Measurements from ENCODE around the gene RNF144B. TPM values are rescaled to one million over a fixed set of nuclear protein-coding genes. Genes with fewer than 3 reads are reported as not detected.

Gene RNF144B
- total RNA-seq, 1 donor from 2014 or later, result 7.2 TPM

DNA sequence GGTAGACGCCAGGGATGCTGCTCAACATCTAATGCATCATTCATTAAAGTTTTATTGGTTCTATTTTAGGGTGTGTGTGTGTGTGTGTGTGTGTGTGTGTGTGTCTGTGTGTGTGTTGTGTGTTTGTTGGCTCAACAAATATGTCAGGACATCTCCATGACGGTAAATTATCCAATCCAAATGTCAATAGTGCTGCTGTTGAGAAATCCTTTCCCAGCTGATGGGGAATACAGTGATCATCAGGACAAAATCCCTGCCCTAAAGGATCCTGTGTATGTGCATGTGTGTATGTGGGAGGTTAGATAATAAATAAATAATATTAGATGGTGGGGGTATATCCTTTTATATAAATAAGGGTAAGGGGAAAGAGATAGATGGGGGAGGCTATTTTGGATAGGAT is 59.6 kb downstream of the RNF144B start:
- Mint-ChIP-seq H3K4me1 (ENCODE audit: low read depth, unreplicated experiment) (no peaks in the 10 kb centered on the region), H3K4me3 (ENCODE audit: unreplicated experiment) (no peak overlapping the region), H3K36me3 (ENCODE audit: low read depth, unreplicated experiment) (no peaks in the 10 kb centered on the region), H3K9me3 (ENCODE audit: unreplicated experiment) (no peaks in the 10 kb centered on the region), H3K27me3 (ENCODE audit: low read depth, unreplicated experiment) (no peaks in the 10 kb centered on the region), H3K27ac (ENCODE audit: unreplicated experiment) (no peak overlapping the region)
- no peak overlapping the region for H3K4me3 ChIP-seq (ENCODE audit: insufficient read depth, low read depth, low read length)
- no peak overlapping the region for H3K27ac ChIP-seq (ENCODE audit: low read depth, low read length)
- H3K79me2 ChIP-seq (ENCODE audit: insufficient read depth, low read length), result no peaks in the 10 kb centered on the region
- TF ChIP-seq, protein P1, sequence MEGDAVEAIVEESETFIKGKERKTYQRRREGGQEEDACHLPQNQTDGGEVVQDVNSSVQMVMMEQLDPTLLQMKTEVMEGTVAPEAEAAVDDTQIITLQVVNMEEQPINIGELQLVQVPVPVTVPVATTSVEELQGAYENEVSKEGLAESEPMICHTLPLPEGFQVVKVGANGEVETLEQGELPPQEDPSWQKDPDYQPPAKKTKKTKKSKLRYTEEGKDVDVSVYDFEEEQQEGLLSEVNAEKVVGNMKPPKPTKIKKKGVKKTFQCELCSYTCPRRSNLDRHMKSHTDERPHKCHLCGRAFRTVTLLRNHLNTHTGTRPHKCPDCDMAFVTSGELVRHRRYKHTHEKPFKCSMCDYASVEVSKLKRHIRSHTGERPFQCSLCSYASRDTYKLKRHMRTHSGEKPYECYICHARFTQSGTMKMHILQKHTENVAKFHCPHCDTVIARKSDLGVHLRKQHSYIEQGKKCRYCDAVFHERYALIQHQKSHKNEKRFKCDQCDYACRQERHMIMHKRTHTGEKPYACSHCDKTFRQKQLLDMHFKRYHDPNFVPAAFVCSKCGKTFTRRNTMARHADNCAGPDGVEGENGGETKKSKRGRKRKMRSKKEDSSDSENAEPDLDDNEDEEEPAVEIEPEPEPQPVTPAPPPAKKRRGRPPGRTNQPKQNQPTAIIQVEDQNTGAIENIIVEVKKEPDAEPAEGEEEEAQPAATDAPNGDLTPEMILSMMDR (IDR thresholded peaks at IDR 0.05; ENCODE audit: insufficient read depth, low read depth, low read length), result no peak
- no peak for TF ChIP-seq EZH2 (IDR thresholded peaks at IDR 0.05; ENCODE audit: insufficient read depth, low read length)
- H3K27me3 ChIP-seq (ENCODE audit: insufficient read depth, low read length), result no peaks in the 10 kb centered on the region
- no peak overlapping the region for H2AFZ ChIP-seq (ENCODE audit: low read depth, low read length)
- H3K4me1 ChIP-seq (ENCODE audit: insufficient read depth, low read length), result no peaks in the 10 kb centered on the region
- no peak overlapping the region for H3K9ac ChIP-seq (ENCODE audit: low read length)
- H3K4me2 ChIP-seq (ENCODE audit: low read length), result no peak overlapping the region
- FAIRE-seq (no peak), DNase-seq (ENCODE audit: low read depth) (no peak)
- no peaks in the 10 kb centered on the region for H4K20me1 ChIP-seq (ENCODE audit: insufficient read depth, low read length)
- no peaks in the 10 kb centered on the region for H3K9me3 ChIP-seq (ENCODE audit: insufficient read depth, low read depth, low read length)
- H3K36me3 ChIP-seq (ENCODE audit: insufficient read depth, low read length), result no peaks in the 10 kb centered on the region

DNA sequence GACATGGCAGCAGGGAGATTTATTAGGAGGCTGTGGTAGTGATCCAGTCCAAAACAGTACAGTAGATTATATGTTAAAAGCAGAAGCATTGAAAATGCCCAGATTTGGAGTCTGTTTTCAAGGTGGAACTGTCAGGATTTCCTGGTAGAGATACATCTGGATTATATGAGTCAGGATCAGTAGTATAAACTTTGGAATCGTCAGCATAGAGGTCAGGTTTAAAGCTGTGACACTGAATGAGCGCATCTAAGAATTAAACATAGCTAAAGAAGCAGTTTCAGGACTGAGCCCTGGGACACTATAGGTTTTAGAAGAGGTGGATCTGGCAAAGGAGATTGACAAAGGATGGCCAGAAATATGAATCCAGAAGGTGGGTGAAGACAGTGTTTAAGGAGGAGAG is 60.4 kb downstream of the RNF144B start:
- no peak overlapping the region for H3K4me3 ChIP-seq (ENCODE audit: insufficient read depth, low read depth, low read length)
- FAIRE-seq, result no peak
- H3K4me2 ChIP-seq (ENCODE audit: low read length), result no peak overlapping the region
- DNase-seq (ENCODE audit: low read depth), result no peak
- no peaks in the 10 kb centered on the region for H3K27me3 Mint-ChIP-seq (ENCODE audit: low read depth, unreplicated experiment)
- no peak for TF ChIP-seq EZH2 (IDR thresholded peaks at IDR 0.05; ENCODE audit: insufficient read depth, low read length)
- TF ChIP-seq, protein P1 (IDR thresholded peaks at IDR 0.05; ENCODE audit: insufficient read depth, low read depth, low read length), result no peak
- H3K27me3 ChIP-seq (ENCODE audit: insufficient read depth, low read length), result no peaks in the 10 kb centered on the region
- H3K36me3 Mint-ChIP-seq (ENCODE audit: low read depth, unreplicated experiment), result no peaks in the 10 kb centered on the region
- H3K9ac ChIP-seq (ENCODE audit: low read length), result no peak overlapping the region
- H3K27ac Mint-ChIP-seq (ENCODE audit: unreplicated experiment), result no peak overlapping the region
- H2AFZ ChIP-seq (ENCODE audit: low read depth, low read length), result no peak overlapping the region
- H3K9me3 Mint-ChIP-seq (ENCODE audit: unreplicated experiment), result no peaks in the 10 kb centered on the region
- H3K27ac ChIP-seq (ENCODE audit: low read depth, low read length), result no peak overlapping the region
- no peaks in the 10 kb centered on the region for H3K36me3 ChIP-seq (ENCODE audit: insufficient read depth, low read length)
- H3K4me1 ChIP-seq (ENCODE audit: insufficient read depth, low read length), result no peaks in the 10 kb centered on the region
- no peak overlapping the region for H3K4me3 Mint-ChIP-seq (ENCODE audit: unreplicated experiment)
- H4K20me1 ChIP-seq (ENCODE audit: insufficient read depth, low read length), result no peaks in the 10 kb centered on the region
- no peaks in the 10 kb centered on the region for H3K4me1 Mint-ChIP-seq (ENCODE audit: low read depth, unreplicated experiment)
- H3K9me3 ChIP-seq (ENCODE audit: insufficient read depth, low read depth, low read length), result no peaks in the 10 kb centered on the region
- H3K79me2 ChIP-seq (ENCODE audit: insufficient read depth, low read length), result no peaks in the 10 kb centered on the region

DNA sequence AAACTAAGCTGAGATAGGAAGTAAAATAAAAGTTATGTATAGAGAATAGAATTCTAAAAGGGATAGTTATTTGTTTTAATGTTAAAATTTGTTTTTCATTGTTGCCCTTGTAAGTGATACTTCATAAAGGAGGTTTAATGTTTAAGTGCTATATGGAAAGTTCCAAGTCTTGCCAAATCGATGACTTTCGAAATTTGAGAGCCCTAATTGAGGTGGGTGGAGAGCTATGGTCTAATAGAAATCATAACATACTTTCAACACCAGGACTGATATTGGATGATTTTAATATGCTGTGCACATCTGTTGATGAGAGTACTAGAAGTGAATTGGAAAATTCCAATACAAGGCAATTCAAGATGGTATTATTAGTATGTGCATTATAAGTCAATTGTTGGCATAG is 64.6 kb downstream of the RNF144B start:
- no peak overlapping the region for H3K4me3 Mint-ChIP-seq (ENCODE audit: unreplicated experiment)
- no peak overlapping the region for H3K27ac Mint-ChIP-seq (ENCODE audit: unreplicated experiment)
- Histone ChIP-seq H3K27ac (ENCODE audit: low read depth, low read length) (no peak overlapping the region), H3K79me2 (ENCODE audit: insufficient read depth, low read length) (no peaks in the 10 kb centered on the region), H3K4me1 (ENCODE audit: insufficient read depth, low read length) (no peaks in the 10 kb centered on the region), H2AFZ (ENCODE audit: low read depth, low read length) (no peak overlapping the region), H3K4me2 (ENCODE audit: low read length) (no peak overlapping the region), H3K36me3 (ENCODE audit: insufficient read depth, low read length) (no peaks in the 10 kb centered on the region), H3K9me3 (ENCODE audit: insufficient read depth, low read depth, low read length) (no peaks in the 10 kb centered on the region), H3K9ac (ENCODE audit: low read length) (no peak overlapping the region), H4K20me1 (ENCODE audit: insufficient read depth, low read length) (no peaks in the 10 kb centered on the region), H3K27me3 (ENCODE audit: insufficient read depth, low read length) (no peaks in the 10 kb centered on the region), H3K4me3 (ENCODE audit: insufficient read depth, low read depth, low read length) (no peak overlapping the region)
- no peaks in the 10 kb centered on the region for H3K9me3 Mint-ChIP-seq (ENCODE audit: unreplicated experiment)
- H3K27me3 Mint-ChIP-seq (ENCODE audit: low read depth, unreplicated experiment), result no peaks in the 10 kb centered on the region
- no peak for FAIRE-seq
- no peaks in the 10 kb centered on the region for H3K36me3 Mint-ChIP-seq (ENCODE audit: low read depth, unreplicated experiment)
- TF ChIP-seq, protein P1 (IDR thresholded peaks at IDR 0.05; ENCODE audit: insufficient read depth, low read depth, low read length), result no peak
- TF ChIP-seq EZH2 (IDR thresholded peaks at IDR 0.05; ENCODE audit: insufficient read depth, low read length), result no peak
- H3K4me1 Mint-ChIP-seq (ENCODE audit: low read depth, unreplicated experiment), result no peaks in the 10 kb centered on the region
- DNase-seq (ENCODE audit: low read depth), result no peak

Data from astrocyte (in vitro differentiated cells and primary cell).